Left forelimb (tissue), 1 donor: Measurements from ENCODE around the gene PGM3.

Experiments used
- DNase-seq: peaks from one replicate; pipeline ENCODE4 v3.0.0-alpha.2; 2018; ENCODE audit warnings: low spot score

The PGM3 gene

DNA sequence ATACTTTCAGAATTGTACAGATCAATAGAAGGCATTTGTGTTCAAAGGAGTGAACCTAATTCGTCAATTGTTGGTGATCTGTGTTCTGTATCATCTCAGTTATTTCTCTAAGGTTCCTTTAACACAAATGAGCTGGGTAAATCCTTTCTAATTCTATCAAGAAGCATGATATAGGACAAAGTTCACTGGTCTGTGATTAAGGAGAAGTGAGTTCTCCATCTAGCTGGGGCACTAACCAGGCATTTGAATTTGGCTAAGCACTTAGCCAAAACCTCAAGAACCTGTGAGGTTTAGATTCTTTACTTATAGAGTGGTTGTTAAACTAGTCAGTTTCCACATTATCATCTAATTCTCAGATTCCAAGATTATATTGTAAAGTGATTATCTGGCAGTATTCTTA is 75.3 kb downstream of the PGM3 start:
- DNase-seq, result no peak
